GM18505 (cell line): ENCODE data around the gene KCNN3.

Experiments used
- ATAC-seq: cut with Tn5 transposase; IDR thresholded peaks from one replicate; pipeline ENCODE4 v1.9.1; 2021; ENCODE audit not compliant: unreplicated experiment
- POLR2A ChIP-seq: IDR thresholded peaks from 4 replicates; pipeline ENCODE4 v1.6.1; 2011; ENCODE audit warnings: borderline replicate concordance; ENCODE audit not compliant: insufficient read depth, insufficient read length; ENCODE audit errors: extremely low read depth

Gene KCNN3

GRCh38 chr1:154849645-154850131 lies 20.4 kb downstream of the KCNN3 start:
- TF ChIP-seq POLR2A: no peak
- ATAC-seq: no peak

- no peak for TF ChIP-seq POLR2A
Observed at GRCh38 chr1:154848983-154849382, 21.1 kb downstream of the KCNN3 start.

GRCh38 chr1:154847891-154848290 lies 22.2 kb downstream of the KCNN3 start:
- no peak for ATAC-seq

More at GRCh38 chr1:154848983-154849382, 21.1 kb downstream of the KCNN3 start:
- ATAC-seq: no peak

GRCh38 chr1:154846565-154847442 lies 23.3 kb downstream of the KCNN3 start:
- no peak for TF ChIP-seq POLR2A
- no peak for ATAC-seq

More at GRCh38 chr1:154847891-154848290, 22.2 kb downstream of the KCNN3 start:
- no peak for TF ChIP-seq POLR2A

GRCh38 chr1:154845879-154846278 lies 24.2 kb downstream of the KCNN3 start:
- no peak for ATAC-seq
- no peak for TF ChIP-seq POLR2A

- TF ChIP-seq POLR2A: no peak
- ATAC-seq: no peak
Observed at GRCh38 chr1:154845174-154845573, 24.9 kb downstream of the KCNN3 start.

- ATAC-seq: no peak
- TF ChIP-seq POLR2A: no peak
Observed at GRCh38 chr1:154844297-154844681, 25.8 kb downstream of the KCNN3 start.

- no peak for ATAC-seq
- no peak for TF ChIP-seq POLR2A
Observed at GRCh38 chr1:154843636-154844296, 26.3 kb downstream of the KCNN3 start.

- no peak for ATAC-seq
- TF ChIP-seq POLR2A: no peak
Observed at GRCh38 chr1:154842635-154843034, 27.4 kb downstream of the KCNN3 start.

GRCh38 chr1:154841384-154841783 lies 28.7 kb downstream of the KCNN3 start:
- ATAC-seq: no peak
- no peak for TF ChIP-seq POLR2A

- ATAC-seq: no peak
Observed at GRCh38 chr1:154840269-154841176, 29.6 kb downstream of the KCNN3 start.

GRCh38 chr1:154839691-154840090 lies 30.4 kb downstream of the KCNN3 start:
- no peak for ATAC-seq
- no peak for TF ChIP-seq POLR2A

More at GRCh38 chr1:154840269-154841176, 29.6 kb downstream of the KCNN3 start:
- TF ChIP-seq POLR2A: no peak

- TF ChIP-seq POLR2A: no peak
- no peak for ATAC-seq
Observed at GRCh38 chr1:154838988-154839387, 31.1 kb downstream of the KCNN3 start.

GRCh38 chr1:154838461-154838860 lies 31.6 kb downstream of the KCNN3 start:
- TF ChIP-seq POLR2A: no peak
- no peak for ATAC-seq
